HEK293 (cell line): Measurements from ENCODE around the gene ATXN7.

ENCODE experiments used
- CTCF ChIP-seq: fragments of 450-650 bp; formaldehyde crosslinking; IDR thresholded peaks from 2 replicates; pipeline ENCODE4 v1.5.1; 2016; ENCODE audit warnings: missing biosample characterization, missing genetic modification characterization
- YY1 ChIP-seq: fragments of 450-650 bp; formaldehyde crosslinking; IDR thresholded peaks from 2 replicates; pipeline ENCODE4 v1.5.1; 2018; ENCODE audit warnings: missing biosample characterization, missing genetic modification characterization
- ZBTB21 ChIP-seq: fragments of 450-650 bp; formaldehyde crosslinking; IDR thresholded peaks from 2 replicates; pipeline ENCODE4 v1.5.1; 2017; ENCODE audit warnings: missing biosample characterization, missing genetic modification characterization
- ZBTB49 ChIP-seq: fragments of 450-650 bp; formaldehyde crosslinking; IDR thresholded peaks from 2 replicates; pipeline ENCODE4 v1.5.1; 2016; ENCODE audit warnings: missing biosample characterization, missing genetic modification characterization, low read depth
- ZNF114 ChIP-seq: fragments of 450-650 bp; formaldehyde crosslinking; IDR thresholded peaks from 2 replicates; pipeline ENCODE4 v1.5.0; 2017; ENCODE audit warnings: missing biosample characterization, missing genetic modification characterization
- ZNF121 ChIP-seq: fragments of 450-650 bp; formaldehyde crosslinking; IDR thresholded peaks from 2 replicates; pipeline ENCODE4 v1.5.1; 2016; ENCODE audit warnings: missing biosample characterization, missing genetic modification characterization
- ZNF133 ChIP-seq: fragments of 450-650 bp; formaldehyde crosslinking; IDR thresholded peaks from 2 replicates; pipeline ENCODE4 v1.5.1; 2016; ENCODE audit warnings: missing biosample characterization, missing genetic modification characterization
- ZNF175 ChIP-seq: fragments of 450-650 bp; formaldehyde crosslinking; IDR thresholded peaks from 2 replicates; pipeline ENCODE4 v1.5.1; 2016; ENCODE audit warnings: missing biosample characterization, missing genetic modification characterization
- ZNF366 ChIP-seq: fragments of 450-650 bp; formaldehyde crosslinking; conservative IDR thresholded peaks from 2 replicates; pipeline ENCODE4 v1.5.1; 2016; ENCODE audit warnings: missing biosample characterization, missing genetic modification characterization
- ZNF677 ChIP-seq: fragments of 450-650 bp; IDR thresholded peaks from 2 replicates; pipeline ENCODE4 v1.5.0; 2018; ENCODE audit warnings: missing biosample characterization, mild to moderate bottlenecking, missing genetic modification characterization, moderate library complexity
- ZNF76 ChIP-seq: fragments of 450-650 bp; formaldehyde crosslinking; IDR thresholded peaks from 2 replicates; pipeline ENCODE4; 2016; ENCODE audit warnings: low read depth, missing biosample characterization, missing genetic modification characterization, borderline replicate concordance

GRCh38 chr3:63934041-63934866 lies 70.6 kb downstream of the ATXN7 start:
- TF ChIP-seq CTCF (tag by site-specific recombination): no peak
- TF ChIP-seq ZBTB49: no peak
- no peak for TF ChIP-seq YY1
- TF ChIP-seq ZBTB21 (tag by site-specific recombination): no peak
- TF ChIP-seq ZNF175 (tag by site-specific recombination): no peak
- TF ChIP-seq ZNF114 (tag by site-specific recombination): no peak
- no peak for TF ChIP-seq ZNF133 (tag by site-specific recombination)
- no peak for TF ChIP-seq ZNF366 (tag by site-specific recombination)
- TF ChIP-seq ZNF121 (tag by site-specific recombination): no peak
- TF ChIP-seq ZNF76: no peak
- no peak for TF ChIP-seq ZNF677 (tag by site-specific recombination)
